PC-9 (cell line): ENCODE data around the gene FHDC1. TPM values are rescaled to one million over a fixed set of nuclear protein-coding genes. Genes with fewer than 3 reads are reported as not detected.
A peak's percentile ranks its signal among the peaks of the same experiment; 100 is the strongest.

ENCODE experiments used
- BruUV-seq: library from RNA; stranded (reverse); fragments of 400-500 nt; replicated peaks from 2 replicates; lab custom pipeline; 2021; lab: Mats Ljungman, UMichigan
- CTCF ChIA-PET: fragments of 300-600 bp; sonication (Branson Sonifier 250); formaldehyde crosslinking; loops from one replicate; lab custom pipeline; 2022; ENCODE audit warnings: antibody characterized with exemption; lab: Charles Lee
- POLR2A ChIA-PET: fragments of 300-600 bp; sonication (Branson Sonifier 250); formaldehyde crosslinking; loops from one replicate; lab custom pipeline; 2022; ENCODE audit warnings: antibody characterized with exemption; ENCODE audit not compliant: unreplicated experiment; lab: Charles Lee
- DNase-seq, 2 experiments: peaks; one replicate each; pipeline versions ENCODE4 v3.0.0 to v3.0.0-alpha.2; 2015 to 2022; ENCODE audit warnings: mixed read lengths in 1 of 2
- H2AFZ ChIP-seq: fragments of 200-600 bp; sonication (generic); 2 replicates; pipeline ENCODE4 v1.8.1; 2017; ENCODE audit warnings: antibody characterized with exemption
- H3F3A ChIP-seq: fragments of 200-600 bp; sonication (generic); 2 replicates; pipeline ENCODE4 v1.8.1; 2017; ENCODE audit warnings: antibody characterized with exemption, mild to moderate bottlenecking, low read depth; ENCODE audit not compliant: insufficient read depth
- H3K27ac ChIP-seq: fragments of 200-600 bp; sonication (generic); 2 replicates; pipeline ENCODE4 v1.6.1; 2016; ENCODE audit warnings: mixed run types
- H3K27me3 ChIP-seq: fragments of 200-600 bp; sonication (generic); 2 replicates; pipeline ENCODE4 v1.6.1; 2016; ENCODE audit warnings: low read depth, mixed run types; ENCODE audit not compliant: insufficient read depth
- H3K36me3 ChIP-seq: fragments of 200-600 bp; sonication (generic); 2 replicates; pipeline ENCODE4 v1.6.1; 2016; ENCODE audit warnings: low read depth, mixed run types
- H3K4me1 ChIP-seq: fragments of 200-600 bp; sonication (generic); replicated peaks from 2 replicates; pipeline ENCODE4 v1.6.1; 2016; ENCODE audit warnings: mixed run types; ENCODE audit not compliant: insufficient read depth
- H3K4me2 ChIP-seq: fragments of 200-600 bp; sonication (generic); 2 replicates; pipeline ENCODE4 v1.6.1; 2017; ENCODE audit warnings: mixed run types
- H3K4me3 ChIP-seq: fragments of 200-600 bp; sonication (generic); 2 replicates; pipeline ENCODE4 v1.6.1; 2016; ENCODE audit warnings: mixed run types
- H3K79me2 ChIP-seq: fragments of 200-600 bp; sonication (generic); 2 replicates; pipeline ENCODE4 v1.6.1; 2017; ENCODE audit warnings: low read depth, mixed run types
- H3K9me2 ChIP-seq: fragments of 200-600 bp; sonication (generic); 2 replicates; pipeline ENCODE4 v1.8.1; 2017; ENCODE audit warnings: mild to moderate bottlenecking; ENCODE audit not compliant: insufficient read depth
- H3K9me3 ChIP-seq: fragments of 200-600 bp; sonication (generic); 2 replicates; pipeline ENCODE4 v1.8.1; 2016; ENCODE audit warnings: low read depth; ENCODE audit not compliant: insufficient read depth
- H4K20me1 ChIP-seq: fragments of 200-600 bp; sonication (generic); 2 replicates; pipeline ENCODE4 v1.8.1; 2017; ENCODE audit not compliant: insufficient read depth
- CTCF ChIP-seq: fragments of 200-600 bp; sonication (generic); conservative IDR thresholded peaks from 2 replicates; pipeline ENCODE4 v1.6.1; 2017; ENCODE audit warnings: mixed run types, antibody characterized with exemption, mild to moderate bottlenecking, moderate library complexity
- EZH2 ChIP-seq: fragments of 200-600 bp; sonication (generic); IDR thresholded peaks from 2 replicates; pipeline ENCODE4 v1.8.0; 2017; ENCODE audit warnings: antibody characterized with exemption, low read depth
- intact Hi-C: fragments of 100-400 bp; cut with micrococcal nuclease; formaldehyde crosslinking; loops from one replicate; pipeline ENCODE4 v1.10.0; 2022; ENCODE audit not compliant: unreplicated experiment
- total RNA-seq: library from RNA; stranded (reverse); gene quantifications from 2 replicates; pipeline ENCODE4 v1.2.3, GENCODE V29; 2021

FHDC1 gene
- total RNA-seq, 1 experiment from 2014 or later: 17.4 TPM

- Histone ChIP-seq H3K27me3 (no peaks in the 10 kb centered on the region), H3K79me2 (0 out of 2 replicates have a peak, but pooled peaks cover 3% of the 10 kb centered on the region), H3K36me3 (no peaks in the 10 kb centered on the region), H4K20me1 (no peaks in the 10 kb centered on the region), H3K27ac (peak overlapping the region; percentile 73), H3K4me1 (peaks cover 9% of the 10 kb centered on the region; the same call in 1 of the 2 replicates), H3K9me2 (no peaks in the 10 kb centered on the region), H3K4me2 (peak overlapping the region; percentile 98), H3K4me3 (peak overlapping the region; percentile 80), H2AFZ (peak overlapping the region; percentile 87), H3K9me3 (no peaks in the 10 kb centered on the region), H3F3A (peaks cover 11% of the 10 kb centered on the region; the same call in 1 of the 2 replicates)
- CTCF ChIA-PET: interaction anchor here (0.7 to 0.9 kb wide), 2 partner anchors 50 to 62 kb away, joined by 3 to 4 read pairs; no protein-coding TSS in a partner anchor
- DNase-seq: peak; percentile 65 to 68
- no peak for TF ChIP-seq EZH2
- TF ChIP-seq CTCF: no peak; the same call in 1 of the 2 replicates
- intact Hi-C loops: loop anchor here (1.0 to 5.0 kb wide), 4 partner anchors 62 to 193 kb away; no protein-coding TSS in a partner anchor
- BruUV-seq: TSS peak; percentile 79
- POLR2A ChIA-PET: interaction anchor here (0.6 to 1.1 kb wide), 4 partner anchors 35 to 211 kb away, joined by 4 to 6 read pairs (median 5); no protein-coding TSS in a partner anchor
These were observed 980 bp upstream of the FHDC1 start for GRCh38 chr4:152935143-152935542.

- Histone ChIP-seq H3K9me2 (no peaks in the 10 kb centered on the region), H3K27me3 (no peaks in the 10 kb centered on the region), H4K20me1 (no peaks in the 10 kb centered on the region), H3F3A (peaks cover 11% of the 10 kb centered on the region; the same call in 1 of the 2 replicates), H3K27ac (no peak overlapping the region), H3K4me2 (peak overlapping the region; percentile 98), H3K79me2 (0 out of 2 replicates have a peak, but pooled peaks cover 3% of the 10 kb centered on the region), H3K4me3 (peak overlapping the region; percentile 80), H3K4me1 (peaks cover 4% of the 10 kb centered on the region; the same call in 1 of the 2 replicates), H2AFZ (peak overlapping the region; percentile 85), H3K9me3 (no peaks in the 10 kb centered on the region), H3K36me3 (no peaks in the 10 kb centered on the region)
- peak in 1 of 2 experiments; percentile 53 for DNase-seq
- BruUV-seq: TSS peak; percentile 9
- intact Hi-C loops: loop anchor here (1.0 to 5.0 kb wide), 3 partner anchors 34 to 61 kb away; no protein-coding TSS in a partner anchor
- ChIA-PET POLR2A (interaction anchor here (1.3 kb wide), 1 partner anchor 37 kb away, joined by 5 read pairs; no protein-coding TSS in a partner anchor), CTCF (interaction anchor here (0.7 to 1.2 kb wide), 3 partner anchors 27 to 86 kb away, joined by 3 to 6 read pairs (median 3); no protein-coding TSS in a partner anchor)
- no peak for TF ChIP-seq CTCF
- no peak for TF ChIP-seq EZH2
These were observed 568 bp downstream of the FHDC1 start for GRCh38 chr4:152936446-152937335.
